Kidney (tissue), 14 donors: ENCODE data around the gene RENBP. TPM values are rescaled to one million over a fixed set of nuclear protein-coding genes. Genes with fewer than 3 reads are reported as not detected.
A peak's percentile ranks its signal among the peaks of the same experiment; 100 is the strongest.

Experiments used
- DNase-seq, 5 donors: peaks; one replicate each; pipeline ENCODE4 v3.0.0-alpha.2; 2013 to 2020
- FAIRE-seq: peaks from 2 replicates; lab custom pipeline; 2012; peaks lifted over from hg19 to GRCh38; lab: Jason Lieb, UNC
- H3K27ac ChIP-seq, 2 donors: one replicate each; pipeline ENCODE4 v1.7.0; 2013; ENCODE audit warnings: low read depth in 2 of 2, low read length in 2 of 2, inconsistent platforms in 1 of 2
- H3K27me3 ChIP-seq: one replicate; pipeline ENCODE4 v1.7.1; 2013; ENCODE audit warnings: low read length, inconsistent platforms; ENCODE audit not compliant: control insufficient read depth, insufficient read depth
- H3K36me3 ChIP-seq, 3 donors: one replicate each; pipeline versions ENCODE4 v1.7.0 to v1.7.1; 2013; ENCODE audit warnings: low read length in 3 of 3, control low read depth in 1 of 3, inconsistent platforms in 1 of 3; ENCODE audit not compliant: insufficient read depth in 3 of 3, control insufficient read depth in 2 of 3
- H3K4me1 ChIP-seq, 3 donors: one replicate each; pipeline versions ENCODE4 v1.7.0 to v1.7.1; 2013; ENCODE audit warnings: low read length in 3 of 3, inconsistent platforms in 1 of 3, low read depth in 1 of 3; ENCODE audit not compliant: control insufficient read depth in 2 of 3, insufficient read depth in 2 of 3
- H3K4me3 ChIP-seq, 3 donors: one replicate each; pipeline versions ENCODE4 v1.7.0 to v1.8.1; 2013; ENCODE audit warnings: low read length in 3 of 3, control low read depth in 1 of 3, inconsistent platforms in 1 of 3
- H3K9ac ChIP-seq, 3 donors: one replicate each; pipeline versions ENCODE4 v1.7.0 to v1.7.1; 2013; ENCODE audit warnings: low read length in 3 of 3, control low read depth in 1 of 3, inconsistent platforms in 1 of 3
- H3K9me3 ChIP-seq, 3 donors: one replicate each; pipeline versions ENCODE4 v1.7.0 to v1.7.1; 2013; ENCODE audit warnings: low read length in 3 of 3, control low read depth in 1 of 3, inconsistent platforms in 1 of 3; ENCODE audit not compliant: control insufficient read depth in 2 of 3, insufficient read depth in 1 of 3
- CTCF ChIP-seq: IDR thresholded peaks from 3 replicates; pipeline ENCODE4 v1.5.1; 2012; ENCODE audit warnings: mild to moderate bottlenecking, moderate library complexity, borderline replicate concordance; ENCODE audit not compliant: insufficient read depth; ENCODE audit errors: extremely low read depth
- intact Hi-C: fragments of 100-400 bp; cut with DNase I; formaldehyde crosslinking; loops from one replicate; pipeline ENCODE4 v1.11.1; 2022
- polyA plus RNA-seq: library from polyadenylated mRNA; stranded (reverse); fragments of 350-450 nt; fragmentation: Illumina TruSeq; extraction: RNeasy Lipid Tissue Mini Kit (QIAGEN cat#74804); gene quantifications from one replicate; pipeline ENCODE4 v1.2.3, GENCODE V29; 2014; ENCODE audit warnings: low read depth, low replicate concordance; ENCODE audit not compliant: insufficient read depth
- total RNA-seq: library from RNA; stranded (reverse); fragmentation: NEBNext Ultra II Directional; extraction: Animal tissue kit (Norgen Biotek cat#: 25700); gene quantifications from one replicate; pipeline ENCODE4 v1.2.1, GENCODE V29; 2021
- donor health status: control.
- donor health status: control.
- donor health status: control.
- donor health status: control.
- donor health status: control.
- donor health status: DM: yes; HTN: yes; CAD: no.
- donor health status: Normal renal cell carcinoma (clear cell type).

RENBP gene
- total and polyA plus RNA-seq, 2 donors from 2014 or later, result 22.9 to 78.2 TPM

- DNase-seq (peak in 2 of 5 donors; percentile 43 to 78), FAIRE-seq (no peak)
- Histone ChIP-seq H3K27ac (peak overlapping the region in 1 of 2 donors; percentile 60), H3K4me3 (no peak overlapping the region), H3K9ac (no peak overlapping the region), H3K27me3 (no peaks in the 10 kb centered on the region), H3K9me3 (no peaks in the 10 kb centered on the region), H3K4me1 (peaks cover 0 to 8% (median 0%) of the 10 kb centered on the region in 3 donors), H3K36me3 (no peaks in the 10 kb centered on the region)
- intact Hi-C loops, result no loop called here
- no peak for TF ChIP-seq CTCF
Observed at GRCh38 chrX:153903238-153903980, 41.0 kb downstream of the RENBP start.

- TF ChIP-seq CTCF, result no peak
- Histone ChIP-seq H3K9ac (no peak overlapping the region), H3K36me3 (no peaks in the 10 kb centered on the region), H3K27me3 (no peaks in the 10 kb centered on the region), H3K4me1 (peaks cover 0 to 8% (median 0%) of the 10 kb centered on the region in 3 donors), H3K4me3 (no peak overlapping the region), H3K9me3 (no peaks in the 10 kb centered on the region), H3K27ac (no peak overlapping the region)
- DNase-seq (peak in 1 of 5 donors; percentile 33), FAIRE-seq (no peak)
- intact Hi-C loops, result no loop called here
Observed at GRCh38 chrX:153902385-153902784, 42.1 kb downstream of the RENBP start.

GRCh38 chrX:153901753-153902140 is 42.7 kb downstream of the RENBP start:
- no peak overlapping the region for H3K4me3 ChIP-seq
- no peak overlapping the region for H3K9ac ChIP-seq
- no peaks in the 10 kb centered on the region for H3K9me3 ChIP-seq
- H3K4me1 ChIP-seq, result peaks cover 0 to 8% (median 0%) of the 10 kb centered on the region in 3 donors
- no peak overlapping the region for H3K27ac ChIP-seq
- FAIRE-seq (no peak), DNase-seq (peak in 1 of 5 donors; percentile 30)
- H3K36me3 ChIP-seq, result no peaks in the 10 kb centered on the region
- no peaks in the 10 kb centered on the region for H3K27me3 ChIP-seq
- TF ChIP-seq CTCF, result no peak
- intact Hi-C loops, result no loop called here
